COLO829 (cell line): ENCODE results near the gene R3HDM1.
"Not testable (repeated sequence)": the region's sequence is repeated elsewhere in the genome, so short reads cannot be mapped to it uniquely, and the experiment has no call there.

Experiments
- DNase-seq: peaks from one replicate; pipeline ENCODE4 v3.0.0; 2012; ENCODE audit warnings: low spot score

Gene R3HDM1

DNA sequence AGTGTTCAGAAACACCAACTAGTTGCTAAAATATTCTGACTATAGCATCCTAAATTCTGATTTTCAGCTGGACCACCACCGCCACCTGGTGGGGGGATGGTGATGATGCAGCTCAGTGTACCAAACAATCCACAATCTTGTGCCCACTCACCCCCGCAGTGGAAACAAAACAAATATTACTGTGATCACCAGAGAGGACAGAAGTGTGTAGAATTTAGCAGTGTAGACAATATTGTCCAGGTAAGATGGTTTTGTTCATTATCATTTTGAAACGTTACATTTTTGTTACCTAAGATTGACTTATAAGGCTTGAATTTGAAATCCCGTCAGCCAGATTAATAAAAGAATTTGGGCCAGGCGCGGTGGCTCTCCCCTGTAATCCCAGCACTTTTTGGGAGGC, 178.7 kb downstream of the R3HDM1 start:
- peak; percentile 29 for DNase-seq

DNA sequence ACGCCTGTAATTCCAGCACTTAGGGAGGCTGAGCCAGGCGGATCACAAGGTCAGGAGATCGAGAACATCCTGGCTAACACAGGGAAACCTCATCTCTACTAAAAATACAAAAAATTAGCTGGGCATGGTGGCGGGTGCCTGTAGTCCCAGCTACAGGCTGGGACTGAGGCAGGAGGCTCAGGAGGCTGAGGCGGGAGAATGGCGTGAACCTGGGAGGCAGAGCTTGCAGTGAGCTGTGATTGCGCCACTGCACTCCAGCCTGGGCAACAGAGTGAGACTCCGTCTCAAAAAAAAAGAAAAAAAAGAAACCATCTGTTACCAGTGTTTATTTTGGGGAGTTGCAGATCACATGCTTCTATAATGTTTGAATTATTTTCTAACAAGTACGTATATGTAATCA, 183.8 kb downstream of the R3HDM1 start:
- DNase-seq, result not testable (repeated sequence)

DNA sequence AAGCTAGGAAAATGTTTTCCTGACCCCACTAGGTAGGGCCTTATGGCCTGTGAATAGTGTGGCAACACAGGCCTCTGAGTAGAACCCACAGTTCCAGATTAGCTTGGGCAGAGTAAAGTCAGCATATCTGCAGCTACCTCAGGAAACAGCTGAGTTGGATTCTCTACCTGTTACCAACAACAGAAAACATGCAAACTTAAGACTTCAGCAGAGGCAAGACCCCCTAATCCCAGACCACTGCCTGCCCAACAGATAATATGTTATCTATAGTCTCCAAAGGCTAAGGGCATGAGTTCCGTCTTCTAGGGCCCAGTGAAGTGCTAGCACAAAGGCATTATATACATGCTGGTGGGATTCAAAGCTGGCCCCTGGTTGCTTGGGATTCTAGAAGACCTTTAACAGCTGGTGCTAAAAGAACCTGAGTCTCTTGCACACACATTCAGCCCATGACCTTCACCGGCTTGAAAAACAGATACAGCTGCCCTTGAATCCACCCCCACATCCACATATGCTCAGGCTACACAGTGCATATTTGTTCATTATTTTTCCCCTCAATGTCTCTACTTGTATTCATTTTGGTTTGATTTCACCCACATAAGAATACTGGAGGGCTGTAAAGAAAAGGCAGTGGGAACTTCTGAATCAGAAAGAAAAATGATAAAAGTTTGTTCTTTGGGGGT, 196.9 kb downstream of the R3HDM1 start:
- peak; percentile 40 for DNase-seq

DNA sequence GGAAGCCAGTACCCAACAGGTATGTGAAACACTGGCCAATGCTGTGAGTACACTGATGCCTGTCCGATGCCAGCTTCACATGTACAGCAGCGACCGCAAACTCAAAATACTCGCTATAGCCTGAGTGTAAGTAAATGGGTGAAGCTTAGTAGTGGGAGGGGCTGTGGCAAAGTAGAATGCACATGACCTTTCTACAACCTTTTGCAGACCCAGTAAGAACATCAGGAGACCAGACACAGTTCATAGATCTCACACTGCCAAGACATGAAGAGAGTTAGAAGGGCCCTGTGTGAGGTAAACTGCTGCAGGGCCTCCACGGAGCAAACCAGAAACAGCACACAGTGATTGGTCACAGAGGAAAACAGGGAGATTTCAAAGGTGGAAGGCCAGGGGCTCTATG, 201.3 kb downstream of the R3HDM1 start:
- no peak for DNase-seq

DNA sequence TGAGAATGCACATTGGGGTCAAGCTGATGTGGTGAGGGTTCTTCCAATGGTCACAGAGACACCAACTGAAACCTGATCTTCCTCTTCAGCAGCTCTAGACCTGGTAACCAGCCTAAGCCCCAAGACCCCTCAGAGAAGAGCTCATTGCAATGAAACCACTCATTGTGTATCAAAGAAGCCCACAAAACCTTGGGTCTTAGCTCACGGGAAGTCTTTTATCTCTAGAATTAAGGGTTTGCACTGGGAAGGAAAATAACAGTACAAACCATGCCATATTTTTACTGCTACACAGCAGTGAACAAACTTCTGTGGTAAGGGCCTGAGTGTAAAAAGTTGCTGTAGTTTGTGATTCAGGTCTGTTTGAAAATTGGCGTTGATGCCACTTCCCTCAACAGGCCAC, 201.8 kb downstream of the R3HDM1 start:
- DNase-seq, result no peak

DNA sequence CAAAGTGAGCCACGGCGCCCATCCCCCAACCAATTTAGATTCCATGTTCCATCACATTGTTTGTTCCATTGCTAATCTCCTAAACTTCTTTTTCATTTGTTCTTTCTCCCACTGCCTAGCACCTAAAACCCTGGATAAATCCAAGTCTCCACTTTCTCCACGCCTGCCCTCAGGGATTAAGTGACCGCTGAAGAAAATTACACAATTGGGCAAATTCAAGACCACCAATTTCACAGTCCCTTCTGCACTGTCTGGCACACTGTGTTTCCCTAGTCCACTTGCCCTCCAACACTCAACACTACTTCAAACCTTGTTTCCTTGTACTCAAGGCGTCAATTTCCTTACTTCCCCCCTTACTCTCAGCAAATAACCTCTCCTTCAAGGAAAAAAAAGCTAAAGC, 205.3 kb downstream of the R3HDM1 start:
- DNase-seq, result no peak

DNA sequence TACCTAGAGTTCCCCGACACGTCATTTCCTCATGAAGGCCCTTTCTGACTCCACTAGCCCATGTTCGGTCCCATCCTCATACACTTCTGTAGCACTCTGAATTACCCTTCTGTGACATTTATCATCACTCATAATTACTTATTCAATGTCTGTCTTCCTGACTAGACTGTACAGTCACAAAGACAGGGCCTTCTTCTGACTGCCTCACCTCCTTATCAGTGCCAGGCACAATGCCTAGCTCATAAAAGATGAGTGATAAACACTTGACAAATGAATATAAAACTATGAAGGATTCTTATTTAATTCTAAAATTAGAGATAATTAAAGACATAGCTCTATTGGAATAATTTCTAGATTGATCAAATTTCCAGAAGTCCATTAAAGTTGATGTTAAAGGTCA, 208.9 kb downstream of the R3HDM1 start:
- DNase-seq, result no peak

DNA sequence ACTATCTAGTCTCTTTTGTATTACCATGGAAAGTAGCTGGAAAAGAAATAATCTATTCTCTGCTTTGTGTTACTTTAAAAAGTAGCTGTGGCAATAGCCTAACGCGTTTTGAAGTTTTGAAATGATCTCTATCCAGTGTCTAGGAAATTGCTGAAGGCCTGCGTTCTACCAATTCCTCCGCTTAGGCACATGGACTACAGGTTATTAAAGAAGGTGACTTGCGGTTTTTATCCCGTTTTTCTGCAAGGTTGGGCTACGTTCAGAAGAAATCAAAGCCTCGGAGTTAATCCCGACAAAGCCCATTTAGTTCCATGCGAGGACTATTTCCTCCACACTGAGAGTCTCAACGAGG, 209.7 kb downstream of the R3HDM1 start:
- DNase-seq, result no peak

DNA sequence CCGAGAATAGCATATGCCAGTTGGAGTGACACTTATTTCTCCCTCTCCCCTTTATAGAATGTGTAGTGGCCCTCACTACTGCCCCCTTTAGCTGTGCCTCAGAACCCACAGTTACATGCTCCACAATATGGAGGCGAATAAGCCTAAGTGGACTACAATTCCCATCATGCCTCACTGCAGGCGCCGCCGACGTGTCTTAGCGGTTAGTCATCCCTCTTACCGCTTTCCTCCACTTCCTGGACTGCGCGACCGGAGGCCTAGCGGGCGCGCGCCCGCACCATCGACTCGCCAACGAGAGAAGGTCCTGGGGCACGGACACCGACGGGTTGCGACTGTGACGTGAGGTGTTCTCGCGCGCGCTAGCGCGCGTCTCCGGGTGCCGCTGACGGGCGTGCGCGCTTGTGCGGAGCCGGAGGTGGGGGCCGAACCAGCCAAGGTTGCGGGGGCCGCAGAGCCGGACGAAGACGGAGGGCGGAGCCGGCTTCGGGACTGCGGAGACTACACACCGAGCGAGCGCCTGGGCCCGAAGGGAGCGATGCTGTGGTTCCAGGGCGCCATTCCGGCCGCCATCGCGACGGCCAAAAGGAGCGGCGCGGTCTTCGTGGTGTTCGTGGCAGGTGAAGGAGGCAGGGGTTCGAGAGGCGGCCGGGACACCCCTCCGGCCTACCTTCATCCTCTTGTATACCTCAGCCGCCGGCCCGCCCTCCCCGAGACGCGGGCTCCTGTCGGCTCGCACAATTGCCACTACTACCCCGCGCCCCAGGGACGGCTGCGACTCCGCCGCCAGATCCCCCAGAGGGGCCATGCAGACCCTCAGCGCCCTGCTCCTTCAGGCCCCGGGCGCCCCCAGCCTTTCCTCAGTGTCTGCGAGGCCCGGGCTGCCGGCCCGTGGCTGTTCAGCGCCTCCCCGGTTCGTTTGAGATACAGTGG, 210.4 kb downstream of the R3HDM1 start, which contains the start of gene UBXN4:
Gene UBXN4 (plus strand): TSS at position 461 of the 930 bp plus-strand sequence. CDS start 75 bp downstream, at position 536.
- DNase-seq, result peak; percentile 93

DNA sequence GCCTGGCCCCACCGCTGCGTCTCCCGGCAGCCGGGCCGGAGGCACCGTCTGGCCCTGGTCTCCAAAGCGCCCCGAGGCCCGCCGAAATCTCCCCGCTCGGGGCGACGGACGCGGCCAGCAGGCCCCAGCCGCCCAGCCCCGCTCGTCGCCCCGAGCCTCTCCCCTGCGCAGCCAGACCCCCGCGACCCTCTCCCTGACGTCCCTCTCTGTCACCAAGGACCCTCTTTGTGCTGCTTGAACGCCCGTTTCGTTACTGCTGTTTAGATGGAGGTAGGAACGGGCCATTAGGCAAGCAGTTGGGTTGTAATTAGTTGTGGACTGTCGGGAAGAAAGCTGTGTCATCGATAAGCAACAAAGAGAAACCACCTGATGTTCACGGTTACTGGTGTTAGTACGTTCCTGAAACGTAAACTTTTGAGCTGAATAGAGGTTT, 211.1 kb downstream of the R3HDM1 start:
- peak; percentile 30 for DNase-seq

DNA sequence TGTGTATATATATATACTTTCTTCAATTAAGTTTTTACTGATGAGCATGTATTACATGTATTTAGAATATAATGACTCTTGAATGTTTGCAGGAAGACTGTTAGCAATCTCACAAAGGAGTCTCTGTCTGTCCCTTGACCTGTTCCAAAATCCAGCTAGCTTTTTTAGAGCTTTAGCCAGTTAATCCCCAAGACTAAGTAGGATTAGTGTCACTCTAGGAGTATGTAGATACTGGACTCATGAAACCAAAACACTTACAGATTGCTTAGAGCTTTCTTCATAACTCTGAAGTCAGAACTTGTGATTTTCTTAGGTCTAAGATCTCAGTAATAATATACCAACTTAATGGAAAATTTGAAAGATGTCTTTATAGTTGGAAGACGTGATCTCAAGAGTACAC, 212.6 kb downstream of the R3HDM1 start:
- peak; percentile 45 for DNase-seq

DNA sequence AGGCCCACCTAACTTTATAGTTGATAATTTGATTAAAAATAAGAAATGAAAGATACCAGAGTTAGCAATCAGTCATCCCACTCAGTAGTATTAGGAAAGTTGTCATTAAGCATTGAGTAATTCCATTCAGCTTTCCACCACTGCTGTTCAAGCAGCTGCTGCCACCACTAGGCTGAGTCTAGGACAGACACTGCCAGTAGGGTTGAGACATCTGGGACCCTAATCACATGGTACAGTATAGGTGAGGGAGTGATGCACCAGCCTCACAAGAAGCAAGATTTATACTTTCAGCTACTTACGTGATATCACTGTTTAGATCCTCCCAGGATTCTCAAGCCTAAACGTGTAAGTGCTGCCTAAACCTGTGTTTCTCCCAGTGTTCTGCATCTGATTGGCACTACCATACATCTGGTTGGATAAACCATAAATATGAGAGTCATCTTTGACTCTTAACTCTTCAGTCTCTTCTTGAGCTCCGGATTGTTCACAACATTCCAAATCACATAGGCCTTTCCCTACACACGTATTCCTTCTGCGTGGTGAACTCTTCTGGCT, 213.6 kb downstream of the R3HDM1 start:
- DNase-seq, result peak; percentile 32

DNA sequence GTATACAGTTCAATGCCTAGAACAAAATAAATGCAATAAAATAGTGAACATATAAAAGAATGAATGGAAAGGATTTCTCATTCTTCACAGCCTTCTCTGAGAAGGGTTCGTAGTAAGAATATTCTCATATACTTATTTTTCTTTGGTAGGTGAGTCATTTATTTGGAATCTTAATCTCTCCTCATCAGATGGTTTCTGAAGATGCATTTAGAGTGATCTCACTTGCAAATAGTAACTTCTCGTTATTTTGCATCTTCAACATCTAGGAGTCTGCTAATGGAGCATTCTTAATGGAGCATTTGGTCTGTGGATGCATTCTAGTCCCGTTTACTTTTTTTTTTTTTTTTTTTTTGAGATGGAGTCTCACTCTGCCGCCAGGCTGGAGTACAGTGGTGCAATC, 214.3 kb downstream of the R3HDM1 start:
- DNase-seq, result peak; percentile 22

DNA sequence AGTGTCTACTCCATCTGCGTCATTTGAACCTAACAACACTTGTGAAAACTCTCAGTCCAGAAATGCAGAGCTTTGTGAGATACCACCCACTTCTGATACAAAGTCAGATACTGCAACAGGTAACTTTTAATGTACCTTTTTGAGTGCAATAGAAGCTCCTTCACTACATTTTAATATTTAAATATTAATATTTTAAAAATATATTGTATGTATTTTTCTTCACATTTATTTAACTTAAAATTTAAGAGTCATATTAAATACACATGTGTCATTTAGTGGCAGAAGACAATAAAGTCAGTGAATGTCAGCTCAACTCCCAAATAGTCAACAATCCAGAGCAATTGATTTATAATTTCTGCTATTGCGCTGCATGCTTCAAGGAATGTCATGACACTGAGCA, 224.3 kb downstream of the R3HDM1 start:
- no peak for DNase-seq

DNA sequence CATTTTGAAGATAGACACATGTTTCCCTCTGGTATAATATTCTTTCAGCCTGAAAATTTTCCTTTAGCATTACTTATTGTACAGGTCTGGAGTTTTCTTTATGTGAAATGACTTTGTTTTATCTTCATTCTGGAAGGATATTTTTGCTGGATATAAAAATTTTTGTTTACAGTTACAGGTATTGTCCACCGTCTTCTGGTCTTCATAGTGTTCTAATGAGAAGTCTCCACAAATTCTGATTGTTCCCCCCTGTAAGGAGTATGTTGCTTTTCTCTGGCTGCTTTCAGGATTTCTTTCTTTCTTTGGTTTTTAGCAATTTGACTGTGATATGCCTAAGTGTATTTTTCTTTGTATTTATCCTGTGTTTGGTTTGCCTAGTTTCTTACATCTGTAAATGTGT, 225.4 kb downstream of the R3HDM1 start:
- DNase-seq, result no peak

DNA sequence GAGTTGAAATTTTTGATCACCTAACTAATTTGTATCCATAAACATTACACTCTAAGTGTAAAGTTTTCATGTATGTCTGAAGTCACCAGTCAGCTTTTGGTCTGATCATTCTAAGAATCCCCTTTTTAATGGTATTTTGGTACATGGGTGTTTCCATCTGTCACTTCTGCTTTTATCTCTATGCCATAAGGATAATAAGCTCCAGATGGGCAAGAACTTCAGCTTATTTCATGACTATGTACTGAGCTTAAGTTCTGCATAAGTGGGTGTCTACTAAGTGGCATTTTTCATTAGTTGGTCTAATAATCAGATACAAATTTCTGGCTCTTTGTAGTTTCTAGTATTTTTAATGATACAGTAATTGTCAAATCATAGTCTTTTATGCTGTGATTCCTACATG, 230.7 kb downstream of the R3HDM1 start:
- DNase-seq, result no peak

DNA sequence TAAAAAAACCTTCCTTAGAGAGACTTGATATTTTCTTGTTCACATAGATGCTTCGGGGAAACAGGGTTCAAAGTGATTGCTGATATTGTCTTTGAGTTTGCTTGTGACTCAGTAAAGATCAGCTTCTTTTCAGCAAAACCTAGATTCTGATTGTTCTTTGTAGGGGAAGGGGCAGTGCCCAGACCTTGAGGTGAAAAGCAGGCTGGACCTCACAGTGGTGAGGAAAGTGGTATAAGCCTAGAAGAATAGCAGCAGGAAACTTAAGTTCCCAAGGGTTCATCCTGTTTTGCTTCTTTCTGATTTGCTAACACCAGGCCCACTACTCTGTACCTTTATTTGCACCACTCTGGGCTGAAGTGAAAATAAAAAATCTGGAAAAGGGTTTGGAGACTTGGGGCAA, 231.2 kb downstream of the R3HDM1 start:
- no peak for DNase-seq

DNA sequence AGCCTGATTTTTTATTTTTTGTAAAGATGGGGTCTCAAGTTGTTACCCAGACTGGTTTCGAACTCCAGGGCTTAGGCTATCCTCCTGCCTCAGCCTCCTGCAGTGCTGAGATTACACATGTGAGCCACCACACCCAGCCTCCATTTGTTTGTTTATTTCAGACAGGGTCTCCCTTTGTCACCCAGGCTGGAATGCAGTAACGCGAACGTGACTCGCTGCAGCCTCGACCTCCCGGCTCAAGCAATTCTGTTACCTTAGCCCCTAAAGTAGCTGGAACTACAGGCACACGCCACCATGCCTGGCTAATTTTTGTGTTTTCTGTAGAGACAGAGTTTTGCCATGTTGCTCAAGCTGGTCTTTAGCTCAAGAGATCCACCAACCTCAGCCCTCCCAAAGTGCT, 237.6 kb downstream of the R3HDM1 start:
- no peak for DNase-seq

DNA sequence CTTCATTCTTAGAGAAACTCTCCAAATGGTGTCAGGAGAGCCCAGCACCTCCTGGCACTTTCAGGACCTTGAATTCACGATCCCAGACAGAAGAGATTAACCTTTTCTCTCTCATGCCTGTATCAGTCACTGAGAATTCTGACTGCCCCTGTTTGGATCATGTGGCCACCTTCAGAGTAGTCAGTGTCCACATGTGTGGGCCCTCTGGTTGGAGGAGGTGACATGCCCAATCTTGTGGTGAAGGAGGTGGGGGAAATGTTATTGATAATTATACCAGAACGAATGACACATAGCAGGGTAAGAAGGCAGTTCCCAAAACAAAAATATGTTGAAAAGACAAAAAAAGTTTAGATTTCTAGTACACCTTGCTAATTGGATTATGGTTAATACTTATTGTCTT, 242.0 kb downstream of the R3HDM1 start:
- no peak for DNase-seq

DNA sequence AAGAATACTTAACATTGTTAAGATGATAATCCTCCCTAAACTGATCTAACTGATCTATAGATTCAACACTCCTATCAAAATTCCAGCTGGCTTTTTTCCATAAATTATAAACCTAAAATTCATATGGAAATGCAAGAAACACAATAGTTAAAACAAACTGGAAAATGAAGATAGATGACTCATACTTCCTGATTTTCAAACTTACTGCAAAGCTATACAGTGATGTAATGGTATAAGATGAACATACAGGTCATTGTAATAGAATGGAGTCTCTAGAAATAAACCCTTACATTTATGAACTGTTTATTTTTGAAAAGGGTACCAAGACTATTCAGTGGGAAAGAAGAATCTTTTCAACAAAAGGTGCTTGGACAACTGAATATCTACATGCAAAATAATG, 242.6 kb downstream of the R3HDM1 start:
- peak; percentile 78 for DNase-seq
